DND-41 (cell line): ENCODE results near the gene CSRP1.

Experiments
- CTCF ChIP-seq: IDR thresholded peaks from 2 replicates; pipeline ENCODE4 v1.5.1; 2012; ENCODE audit warnings: borderline replicate concordance, low read length, moderate library complexity, mild to moderate bottlenecking; ENCODE audit not compliant: poor library complexity, severe bottlenecking; ENCODE audit errors: extremely low read depth
- EZH2 ChIP-seq: IDR thresholded peaks from 3 replicates; pipeline ENCODE4 v1.6.1; 2012; ENCODE audit warnings: borderline replicate concordance, low read depth, mild to moderate bottlenecking, moderate library complexity, low read length, inconsistent platforms; ENCODE audit not compliant: severe bottlenecking

- TF ChIP-seq CTCF = no peak
- no peak for TF ChIP-seq EZH2
Measured at GRCh38 chr1:201433609-201434008, 73.3 kb downstream of the CSRP1 start.
